ENCODE measurements around the gene IARS2.
"Not testable (repeated sequence)": the region's sequence is repeated elsewhere in the genome, so short reads cannot be mapped to it uniquely, and the experiment has no call there.

IARS2 gene

GRCh38 chr1:220094016-220094911, at the start of gene IARS2:
Gene IARS2 (plus strand): TSS chr1:220094132. CDS start chr1:220094217, 85 bp downstream.
- peak; percentile 89 for DNase-seq

GRCh38 chr1:220044678-220045355, 49.1 kb upstream of the IARS2 start:
- no peak for DNase-seq

GRCh38 chr1:220045356-220046051, 48.4 kb upstream of the IARS2 start:
- DNase-seq: no peak

- DNase-seq: peak; percentile 95
Measured at GRCh38 chr1:220046052-220046930, 47.6 kb upstream of the IARS2 start, which contains the start of gene EPRS1. Gene EPRS1 (minus strand): TSS chr1:220046505. CDS start chr1:220046388, 117 bp downstream.

GRCh38 chr1:220056374-220056773, 37.6 kb upstream of the IARS2 start:
- DNase-seq: no peak

GRCh38 chr1:220060876-220061275, 33.1 kb upstream of the IARS2 start:
- DNase-seq: no peak

- DNase-seq: no peak
Measured at GRCh38 chr1:220062629-220063028, 31.3 kb upstream of the IARS2 start.

- no peak for DNase-seq
Measured at GRCh38 chr1:220067269-220068204, 26.4 kb upstream of the IARS2 start.

GRCh38 chr1:220076861-220077762, 16.8 kb upstream of the IARS2 start:
- DNase-seq: no peak

GRCh38 chr1:220077887-220078286, 16.0 kb upstream of the IARS2 start:
- DNase-seq: no peak

- no peak for DNase-seq
Measured at GRCh38 chr1:220084460-220084859, 9.5 kb upstream of the IARS2 start.

GRCh38 chr1:220086261-220086686, 7.7 kb upstream of the IARS2 start:
- not testable (repeated sequence) for DNase-seq

- peak; percentile 95 for DNase-seq
Measured at GRCh38 chr1:220089650-220090556, 4.0 kb upstream of the IARS2 start, which contains the start of gene BPNT1. Gene BPNT1 (minus strand): TSS chr1:220089788. CDS start chr1:220079846, 9,942 bp downstream.

GRCh38 chr1:220092694-220093093, 1.2 kb upstream of the IARS2 start:
- DNase-seq: no peak

- DNase-seq: no peak
Measured at GRCh38 chr1:220093361-220094015, 444 bp upstream of the IARS2 start.

- no peak for DNase-seq
Measured at GRCh38 chr1:220099826-220100225, 5.9 kb downstream of the IARS2 start.

- not testable (repeated sequence) for DNase-seq
Measured at GRCh38 chr1:220110473-220110872, 16.5 kb downstream of the IARS2 start.

GRCh38 chr1:220112600-220112999, 18.7 kb downstream of the IARS2 start:
- DNase-seq: not testable (repeated sequence)
